Mucosa of descending colon (tissue), 3 donors: Measurements from ENCODE around the gene COL18A1. TPM values are rescaled to one million over a fixed set of nuclear protein-coding genes. Genes with fewer than 3 reads are reported as not detected.
A peak's percentile ranks its signal among the peaks of the same experiment; 100 is the strongest.

ENCODE experiments used
- ATAC-seq: fragments of 200-7000 bp; cut with Tn5 transposase; one replicate; pipeline ENCODE4 v1.9.1; 2020; ENCODE audit warnings: mild to moderate bottlenecking, moderate library complexity
- DNase-seq, 3 donors: peaks; one replicate each; pipeline ENCODE4 v3.0.0-alpha.2; 2020
- H3K36me3 ChIP-seq: fragments of 200-600 bp; one replicate; pipeline ENCODE4 v1.8.0; 2021; ENCODE audit warnings: low read depth, mild to moderate bottlenecking
- H3K4me1 ChIP-seq: fragments of 200-600 bp; one replicate; pipeline ENCODE4 v1.8.0; 2021; ENCODE audit warnings: low read depth, mild to moderate bottlenecking
- H3K4me3 ChIP-seq: fragments of 200-600 bp; one replicate; pipeline ENCODE4 v1.8.0; 2021; ENCODE audit warnings: mild to moderate bottlenecking
- H3K9me3 ChIP-seq: fragments of 200-600 bp; one replicate; pipeline ENCODE4 v1.8.0; 2021; ENCODE audit warnings: mild to moderate bottlenecking
- CTCF ChIP-seq: fragments of 200-600 bp; IDR thresholded peaks from one replicate; pipeline ENCODE4 v1.8.0; 2022; ENCODE audit warnings: antibody characterized with exemption, mild to moderate bottlenecking
- intact Hi-C, 2 donors: fragments of 100-400 bp; cut with DNase I in 1 of 2; cut with micrococcal nuclease in 1 of 2; formaldehyde crosslinking; loops; one replicate each; pipeline versions ENCODE4 v1.11.0 to v1.11.1; 2022; cut with DNase I, micrococcal nuclease
- total RNA-seq, 3 donors: library from RNA; stranded (reverse); fragmentation: NEBNext Ultra II Directional in 2 of 3; extraction: Animal tissue kit (Norgen Biotek cat#: 25700) in 2 of 3; gene quantifications; one replicate each; pipeline versions ENCODE4 v1.2.1 to v1.2.4, GENCODE V29; 2021 to 2023
- donor health status: DM: no; HTN: no; CAD: no; lungs with moderate emphysema.
- donor health status: DM: no; HTN: no; CAD: no.
- donor health status: DM: no; HTN: yes; CAD: no.

COL18A1 gene
- total RNA-seq, 3 donors from 2014 or later = 4.6 to 46.9 (median 21.3) TPM

GRCh38 chr21:45535341-45536081 lies 130.5 kb downstream of the COL18A1 start:
- Histone ChIP-seq H3K4me1 (peaks cover 24% of the 10 kb centered on the region), H3K9me3 (no peaks in the 10 kb centered on the region), H3K4me3 (no peak overlapping the region), H3K36me3 (no peaks in the 10 kb centered on the region)
- DNase-seq = peak in 2 of 3 donors; percentile 39 to 51
- no peak for ATAC-seq
- TF ChIP-seq CTCF = no peak
- intact Hi-C loops = no loop called here

GRCh38 chr21:45536301-45537081 lies 131.5 kb downstream of the COL18A1 start:
- peaks cover 29% of the 10 kb centered on the region for H3K4me1 ChIP-seq
- no peaks in the 10 kb centered on the region for H3K36me3 ChIP-seq
- ATAC-seq = no peak
- H3K9me3 ChIP-seq = no peaks in the 10 kb centered on the region
- no peak overlapping the region for H3K4me3 ChIP-seq
- intact Hi-C loops = no loop called here
- peak in 2 of 3 donors; percentile 35 to 46 for DNase-seq
- no peak for TF ChIP-seq CTCF

- H3K4me1 ChIP-seq = peaks cover 30% of the 10 kb centered on the region
- ATAC-seq (no peak), DNase-seq (peak in 1 of 3 donors; percentile 29)
- no peaks in the 10 kb centered on the region for H3K9me3 ChIP-seq
- no peaks in the 10 kb centered on the region for H3K36me3 ChIP-seq
- no peak overlapping the region for H3K4me3 ChIP-seq
- intact Hi-C loops = no loop called here
- TF ChIP-seq CTCF = no peak
Measured at GRCh38 chr21:45537111-45537745, 132.3 kb downstream of the COL18A1 start.

- TF ChIP-seq CTCF = no peak
- H3K9me3 ChIP-seq = no peaks in the 10 kb centered on the region
- no peak for ATAC-seq
- no peak overlapping the region for H3K4me3 ChIP-seq
- no peak for DNase-seq
- peaks cover 24% of the 10 kb centered on the region for H3K4me1 ChIP-seq
- no peaks in the 10 kb centered on the region for H3K36me3 ChIP-seq
- intact Hi-C loops = no loop called here
Measured at GRCh38 chr21:45537746-45538291, 132.9 kb downstream of the COL18A1 start.

- Histone ChIP-seq H3K9me3 (no peaks in the 10 kb centered on the region), H3K36me3 (no peaks in the 10 kb centered on the region), H3K4me1 (peaks cover 17% of the 10 kb centered on the region), H3K4me3 (no peak overlapping the region)
- DNase-seq (peak in 1 of 3 donors; percentile 32), ATAC-seq (no peak)
- TF ChIP-seq CTCF = no peak
- intact Hi-C loops = no loop called here
Measured at GRCh38 chr21:45538381-45539045, 133.5 kb downstream of the COL18A1 start.
